Adipose tissue (tissue), 3 donors: ENCODE results near the gene CSTF2. TPM values are rescaled to one million over a fixed set of nuclear protein-coding genes. Genes with fewer than 3 reads are reported as not detected.

Source experiments
- H3K27ac ChIP-seq: one replicate; pipeline ENCODE4 v1.5.1; 2013; ENCODE audit warnings: low read depth, low read length
- WGBS, 3 donors: extraction: QIAGEN DNeasy Blood & Tissue Kit; methylation state at CpG; one replicate each; pipeline ENCODE4 v1.1.7; 2013; 5-methylcytosine and 5-hydroxymethylcytosine counted together
- polyA plus RNA-seq, 3 donors: library from polyadenylated mRNA; stranded (reverse); fragments of 200-250 nt; gene quantifications; one replicate each; pipeline ENCODE4 v1.2.3, GENCODE V29; 2013
- donor health status: healthy with polysubstance abuse.
- donor health status: Bipolar disorder and iron deficiency.
- donor health status: healthy.

The CSTF2 gene
- polyA plus RNA-seq, 3 donors = 3.1 to 6.7 (median 6.1) TPM

- WGBS, 3 donors = 47 to 87% (median 66%) methylated on average over 2 of the region's 2 CpGs
- no peak overlapping the region for H3K27ac ChIP-seq
Observed at GRCh38 chrX:100864657-100865391, 44.6 kb downstream of the CSTF2 start.

- no peak overlapping the region for H3K27ac ChIP-seq
- WGBS, 3 donors = 62 to 82% (median 69%) methylated on average over 2 of the region's 2 CpGs
Observed at GRCh38 chrX:100868273-100868672, 48.1 kb downstream of the CSTF2 start.

- 45 to 83% (median 73%) methylated on average over 5 of the region's 5 CpGs for WGBS, 3 donors
Observed at GRCh38 chrX:100870527-100870926, 50.3 kb downstream of the CSTF2 start.

GRCh38 chrX:100871594-100872560, 51.7 kb downstream of the CSTF2 start:
- H3K27ac ChIP-seq = no peak overlapping the region
- WGBS, 3 donors = 51 to 72% (median 58%) methylated on average over 9 of the region's 9 CpGs

More at GRCh38 chrX:100870527-100870926, 50.3 kb downstream of the CSTF2 start:
- H3K27ac ChIP-seq = no peak overlapping the region

GRCh38 chrX:100874325-100874724, 54.1 kb downstream of the CSTF2 start, which contains the start of gene NOX1:
Gene NOX1 (minus strand): TSS chrX:100874359. CDS start chrX:100874139, 220 bp downstream.
- WGBS, 3 donors = 33 to 42% (median 38%) methylated on average over 2 of the region's 2 CpGs
- no peak within 1 kb of the TSS for H3K27ac ChIP-seq

GRCh38 chrX:100880368-100880767, 60.2 kb downstream of the CSTF2 start:
- H3K27ac ChIP-seq = no peak overlapping the region
- WGBS, 3 donors = 10 to 82% (median 76%) methylated on average over 2 of the region's 2 CpGs

- WGBS, 3 donors = 31 to 62% (median 55%) methylated on average over 4 of the region's 4 CpGs
- H3K27ac ChIP-seq = no peak overlapping the region
Observed at GRCh38 chrX:100883654-100884053, 63.5 kb downstream of the CSTF2 start.

Other genes starting within 250 kb of the CSTF2 start
- gene TNMD, start 235.5 kb upstream of the CSTF2 start, polyA plus RNA-seq = 10 to 100 TPM in 2 of 3 donors, under 1 TPM in 1; 0.26 to 13.1 (median 11.4) TPM
- gene TSPAN6, start 183.6 kb upstream of the CSTF2 start, polyA plus RNA-seq = 10 to 100 TPM; 11.4 to 30.2 (median 24.3) TPM
- 10 to 100 TPM in 2 of 3 donors, 1 to 10 TPM in 1; 3.6 to 56.8 (median 38.8) TPM for gene SRPX2, start 176.2 kb upstream of the CSTF2 start, polyA plus RNA-seq
- gene SYTL4, start 88.3 kb upstream of the CSTF2 start, polyA plus RNA-seq = 10 to 100 TPM in 1 of 3 donors, 1 to 10 TPM in 2; 3.5 to 17.9 (median 8.0) TPM
- gene NOX1, start 54.0 kb downstream of the CSTF2 start, polyA plus RNA-seq = under 1 TPM in 1 of 3 donors, not detected in 2; 0.02 TPM
- gene XKRX, start 108.5 kb downstream of the CSTF2 start, polyA plus RNA-seq = under 1 TPM in 2 of 3 donors, not detected in 1; 0.06 TPM
- not detected for gene ARL13A, start 149.3 kb downstream of the CSTF2 start, polyA plus RNA-seq
- 1 to 10 TPM; 3.9 to 8.5 (median 7.8) TPM for gene TRMT2B, start 231.7 kb downstream of the CSTF2 start, polyA plus RNA-seq